Spleen (tissue), 7 donors: ENCODE data around the gene LUC7L.
"Not testable (repeated sequence)": the region's sequence is repeated elsewhere in the genome, so short reads cannot be mapped to it uniquely, and the experiment has no call there.

Experiments
- CTCF ChIP-seq, 11 experiments: fragments of 200-600 bp in 7 of 11; fragments of 450-650 bp in 4 of 11; sonication (generic) in 4 of 11; IDR thresholded peaks in 8 of 11; conservative IDR thresholded peaks in 3 of 11; 1 replicate in 7 of 11; 2 replicates in 4 of 11; pipeline versions ENCODE4 v1.4.0 to v1.8.0; 2016 to 2021; ENCODE audit warnings: antibody characterized with exemption in 11 of 11, inconsistent platforms in 4 of 11, mild to moderate bottlenecking in 1 of 11
- POLR2A ChIP-seq, 3 donors: fragments of 450-650 bp; IDR thresholded peaks; one replicate each; pipeline ENCODE4 v1.5.1; 2017; ENCODE audit warnings: antibody characterized with exemption in 3 of 3, mild to moderate bottlenecking in 1 of 3
- POLR2AphosphoS5 ChIP-seq, 3 donors: sonication (generic); formaldehyde crosslinking; IDR thresholded peaks; one replicate each; pipeline ENCODE4 v1.5.1; 2017; ENCODE audit warnings: antibody characterized with exemption in 3 of 3
- donor health status: DM: no; HTN: no; CAD: no; lungs with moderate emphysema.
- donor health status: DM: no; HTN: no; CAD: no.
- donor health status: DM: no; HTN: no; CAD: no.

GRCh38 chr16:176477-177382, 52.5 kb downstream of the LUC7L start, which contains the start of gene HBA1:
- TF ChIP-seq CTCF (IDR thresholded peaks at IDR 0.05 in 8 of 11, conservative IDR thresholded peaks at IDR 0.05 in 3 of 11); POLR2A (IDR thresholded peaks at IDR 0.05); POLR2AphosphoS5 (IDR thresholded peaks at IDR 0.05): not testable (repeated sequence)
